H54 (cell line): ENCODE results near the gene SYNDIG1.

Source experiments
- DNase-seq: peaks from one replicate; pipeline ENCODE4 v3.0.0; 2011; ENCODE audit warnings: low spot score, mixed read lengths; ENCODE audit not compliant: insufficient read length
- FAIRE-seq: peaks from 3 replicates; lab custom pipeline; 2011; peaks lifted over from hg19 to GRCh38; lab: Jason Lieb, UNC
- POLR2A ChIP-seq: IDR thresholded peaks from 2 replicates; pipeline ENCODE4 v1.6.1; 2011; ENCODE audit warnings: low read depth, mild to moderate bottlenecking, low read length

The SYNDIG1 gene

DNA sequence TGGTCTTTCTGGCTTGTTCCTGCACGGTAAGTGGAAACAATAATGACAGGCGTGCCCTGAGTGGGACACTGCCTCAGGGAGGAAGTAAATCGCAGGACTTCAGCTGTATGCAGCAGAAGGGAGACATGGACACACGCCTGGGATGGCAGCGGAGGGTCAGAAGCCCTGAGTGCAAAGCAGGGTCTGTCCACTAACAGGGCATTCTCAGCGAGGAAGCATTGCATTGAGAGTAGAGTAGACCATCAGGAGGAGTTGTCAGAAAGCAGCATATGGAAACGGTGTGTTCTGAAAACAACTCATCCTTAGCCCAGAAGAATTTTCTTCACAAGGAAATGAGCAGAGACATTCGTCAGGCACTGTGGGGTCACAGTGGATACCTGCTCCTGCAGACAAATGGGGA lies 134.0 kb downstream of the SYNDIG1 start:
- no peak for DNase-seq
- no peak for TF ChIP-seq POLR2A
- no peak for FAIRE-seq

DNA sequence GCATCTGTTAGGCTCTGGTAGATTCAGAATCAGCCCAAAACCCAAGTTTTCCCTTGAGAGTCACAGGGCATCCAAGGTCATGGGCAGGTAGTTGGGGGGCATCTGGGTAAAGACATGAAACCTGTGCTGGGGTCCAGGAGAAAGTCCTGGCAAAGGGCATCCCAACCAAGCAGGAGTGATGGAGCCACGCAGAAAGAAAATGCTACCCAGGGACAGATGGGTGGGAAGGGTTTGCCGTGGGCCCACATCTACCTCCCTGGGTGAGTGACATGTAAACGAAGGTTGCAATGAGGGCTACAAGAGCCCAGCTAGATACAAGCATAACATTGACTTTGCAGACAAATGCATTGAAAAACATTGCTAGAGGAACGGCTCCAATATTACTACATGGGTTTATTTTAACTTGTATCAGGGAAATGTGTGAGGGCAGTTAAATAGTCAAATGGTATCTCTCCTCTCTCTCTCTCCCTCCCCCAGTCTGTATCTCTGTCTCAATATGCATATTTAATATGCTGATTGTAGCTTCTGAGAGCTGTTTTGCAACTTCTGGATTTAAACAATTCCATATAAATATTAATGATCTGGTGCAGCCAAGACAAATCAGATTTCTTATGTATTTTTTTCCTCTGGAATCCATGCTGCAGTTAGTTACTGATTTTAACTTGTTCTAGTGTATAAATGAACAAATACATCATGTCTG lies 135.7 kb downstream of the SYNDIG1 start:
- FAIRE-seq (no peak), DNase-seq (no peak)
- TF ChIP-seq POLR2A, result no peak

GRCh38 chr20:24605937-24606455 lies 136.6 kb downstream of the SYNDIG1 start:
- TF ChIP-seq POLR2A, result no peak
- DNase-seq (no peak), FAIRE-seq (no peak)

GRCh38 chr20:24607402-24607801 lies 138.0 kb downstream of the SYNDIG1 start:
- no peak for TF ChIP-seq POLR2A
- no peak for DNase-seq
- no peak for FAIRE-seq

- no peak for TF ChIP-seq POLR2A
- DNase-seq (no peak), FAIRE-seq (no peak)
Measured at GRCh38 chr20:24608926-24609667, 139.7 kb downstream of the SYNDIG1 start.

GRCh38 chr20:24609757-24610156 lies 140.3 kb downstream of the SYNDIG1 start:
- FAIRE-seq, result no peak

DNA sequence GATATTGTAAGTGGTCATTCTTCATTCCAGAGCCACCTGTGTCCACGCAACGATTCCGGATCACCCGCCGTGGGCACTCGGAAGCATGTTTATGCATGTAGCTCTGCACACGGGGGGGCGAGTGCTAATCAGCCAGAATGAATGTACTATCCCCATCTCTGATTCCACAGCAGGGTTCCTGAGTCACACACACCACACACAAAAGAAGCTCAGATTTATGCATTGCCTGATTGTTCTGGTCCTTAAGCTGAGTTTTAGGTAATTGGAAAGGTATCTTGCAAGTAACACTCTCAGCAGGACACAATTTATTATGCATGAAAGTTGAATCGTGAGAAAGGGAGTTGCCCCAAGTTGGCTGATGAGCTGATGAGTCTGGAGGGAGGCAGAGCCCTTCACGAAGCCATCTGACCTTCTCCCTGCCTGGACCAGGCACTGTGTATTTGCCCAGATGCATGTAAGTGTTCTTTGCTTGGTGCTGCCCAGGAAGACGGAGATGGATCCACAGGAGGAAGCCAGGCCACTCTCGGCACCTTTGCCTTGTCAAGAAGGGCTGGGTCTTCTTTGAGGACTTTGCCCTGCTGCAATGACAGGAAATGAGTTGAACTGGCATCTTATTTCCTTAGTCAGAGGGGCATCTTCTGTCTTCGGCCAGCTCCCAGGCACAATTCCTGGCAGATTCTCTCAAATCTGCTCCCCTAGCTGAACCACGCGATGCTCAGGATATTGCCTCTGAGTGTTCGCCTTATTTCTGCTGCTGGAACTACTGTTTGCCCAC lies 141.1 kb downstream of the SYNDIG1 start:
- no peak for FAIRE-seq
- peak; percentile 22 for DNase-seq
- no peak for TF ChIP-seq POLR2A

More at GRCh38 chr20:24609757-24610156, 140.3 kb downstream of the SYNDIG1 start:
- DNase-seq, result no peak
- TF ChIP-seq POLR2A, result no peak

GRCh38 chr20:24611360-24612140 lies 142.1 kb downstream of the SYNDIG1 start:
- no peak for FAIRE-seq
- TF ChIP-seq POLR2A, result no peak
- no peak for DNase-seq

DNA sequence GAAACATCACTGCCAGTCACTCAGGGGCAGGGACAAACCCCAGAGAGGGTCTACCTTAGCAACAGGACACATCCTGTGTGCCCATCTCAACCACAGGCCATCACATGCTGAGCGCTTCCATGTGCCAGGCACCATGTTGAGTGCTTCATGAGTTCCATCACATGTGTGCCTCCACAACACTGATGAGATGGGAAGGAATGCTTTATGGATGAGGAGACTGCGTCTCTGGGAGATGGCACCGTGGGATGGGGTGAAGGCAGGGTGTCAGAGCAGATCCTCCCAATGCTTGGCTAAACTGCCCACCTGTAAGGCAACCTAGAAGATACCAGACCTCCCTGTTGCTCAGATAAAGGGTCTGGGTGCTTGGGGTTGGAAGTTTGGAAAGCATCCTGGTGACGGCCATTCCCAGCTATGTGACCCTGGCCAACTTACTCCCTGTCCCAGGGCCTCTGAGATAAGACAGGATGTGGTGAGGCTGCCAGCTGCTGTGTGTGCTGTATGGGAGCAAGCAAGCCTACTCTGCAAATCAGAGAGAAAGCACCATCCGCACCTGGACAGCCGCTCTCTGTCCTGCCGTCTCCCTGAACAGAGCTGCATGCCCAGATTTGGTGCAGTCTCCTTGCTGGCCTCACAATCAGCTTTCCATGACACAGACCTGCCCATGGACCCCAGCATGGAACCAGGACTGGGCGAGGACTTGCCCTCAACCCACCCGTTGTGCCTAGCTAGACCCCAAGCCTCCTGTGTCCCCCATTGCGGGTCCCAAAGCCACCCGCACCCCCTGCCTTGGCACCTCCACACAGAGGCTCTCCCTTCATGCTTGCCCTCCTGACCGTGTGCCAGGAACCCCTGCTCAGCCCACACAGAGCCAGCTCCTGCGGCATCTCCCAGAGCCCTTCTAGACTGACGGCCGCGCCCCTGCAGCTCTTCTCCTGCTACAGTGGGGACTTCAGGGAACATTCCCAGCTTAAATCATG lies 143.7 kb downstream of the SYNDIG1 start:
- no peak for DNase-seq
- no peak for TF ChIP-seq POLR2A
- FAIRE-seq, result no peak

- no peak for FAIRE-seq
- no peak for DNase-seq
- no peak for TF ChIP-seq POLR2A
Measured at GRCh38 chr20:24614341-24614740, 144.9 kb downstream of the SYNDIG1 start.

DNA sequence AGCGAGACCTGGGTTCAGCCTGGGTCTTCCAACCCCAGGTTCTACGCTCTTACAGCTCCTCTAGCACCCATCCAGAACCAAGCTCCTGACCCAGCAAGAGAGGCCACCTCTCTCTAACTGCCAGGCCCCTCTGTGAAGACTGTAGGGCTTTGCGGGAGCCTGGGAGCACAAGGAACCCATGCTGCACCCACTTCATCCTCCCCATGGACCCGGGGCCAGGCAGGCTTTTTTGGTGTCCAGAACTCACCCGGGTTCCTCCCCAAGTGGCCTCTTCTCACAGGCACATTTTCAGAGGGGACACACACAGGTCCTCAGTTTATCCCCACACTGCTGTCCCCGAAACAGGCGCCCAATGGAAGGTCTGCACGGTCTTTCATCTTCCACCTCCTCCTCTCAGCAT lies 145.9 kb downstream of the SYNDIG1 start:
- FAIRE-seq, result no peak
- DNase-seq, result no peak
- no peak for TF ChIP-seq POLR2A
